ENCODE data around the gene NPTXR.

DNA sequence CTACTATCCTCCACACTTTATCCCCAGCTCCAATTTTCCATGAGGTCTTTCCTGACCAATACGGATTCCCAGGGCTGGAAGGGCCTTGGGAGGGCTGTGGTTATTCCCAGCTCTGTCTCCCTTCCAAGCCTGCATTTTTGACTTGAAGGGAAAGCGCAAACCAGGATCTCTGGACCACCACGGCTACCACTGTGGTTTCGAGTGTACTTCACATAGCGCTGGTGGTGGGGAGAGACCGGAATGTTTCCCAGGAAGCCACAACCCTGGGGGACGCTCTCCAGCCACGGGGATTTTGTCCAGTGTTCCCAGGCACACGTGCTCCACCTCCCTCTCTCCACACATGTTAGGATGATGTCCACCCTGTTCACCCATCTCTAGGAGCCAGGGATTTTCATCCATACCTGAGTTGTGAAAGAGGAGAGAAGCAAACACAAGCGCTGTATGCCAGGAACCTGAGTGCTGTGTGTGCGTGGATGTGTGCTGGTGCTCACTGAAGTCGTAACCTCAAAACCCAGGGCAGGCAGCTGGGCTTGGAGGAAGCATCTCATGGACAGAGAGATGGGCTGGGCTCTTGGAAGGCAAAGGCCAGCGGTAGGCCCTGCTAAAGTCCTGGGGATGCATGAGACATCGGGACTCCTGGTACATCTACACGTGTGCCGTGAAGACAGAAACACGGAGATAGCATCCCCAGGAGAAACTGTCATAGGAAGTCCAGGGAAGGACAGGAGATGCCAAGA is 1.3 kb upstream of the NPTXR start:
- TF ChIP-seq, protein P1, sequence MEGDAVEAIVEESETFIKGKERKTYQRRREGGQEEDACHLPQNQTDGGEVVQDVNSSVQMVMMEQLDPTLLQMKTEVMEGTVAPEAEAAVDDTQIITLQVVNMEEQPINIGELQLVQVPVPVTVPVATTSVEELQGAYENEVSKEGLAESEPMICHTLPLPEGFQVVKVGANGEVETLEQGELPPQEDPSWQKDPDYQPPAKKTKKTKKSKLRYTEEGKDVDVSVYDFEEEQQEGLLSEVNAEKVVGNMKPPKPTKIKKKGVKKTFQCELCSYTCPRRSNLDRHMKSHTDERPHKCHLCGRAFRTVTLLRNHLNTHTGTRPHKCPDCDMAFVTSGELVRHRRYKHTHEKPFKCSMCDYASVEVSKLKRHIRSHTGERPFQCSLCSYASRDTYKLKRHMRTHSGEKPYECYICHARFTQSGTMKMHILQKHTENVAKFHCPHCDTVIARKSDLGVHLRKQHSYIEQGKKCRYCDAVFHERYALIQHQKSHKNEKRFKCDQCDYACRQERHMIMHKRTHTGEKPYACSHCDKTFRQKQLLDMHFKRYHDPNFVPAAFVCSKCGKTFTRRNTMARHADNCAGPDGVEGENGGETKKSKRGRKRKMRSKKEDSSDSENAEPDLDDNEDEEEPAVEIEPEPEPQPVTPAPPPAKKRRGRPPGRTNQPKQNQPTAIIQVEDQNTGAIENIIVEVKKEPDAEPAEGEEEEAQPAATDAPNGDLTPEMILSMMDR (conservative IDR thresholded peaks at IDR 0.05; ENCODE audit: low read depth, low read length) = no peak
- TF ChIP-seq EZH2 (IDR thresholded peaks at IDR 0.05; ENCODE audit: borderline replicate concordance, low read depth, low read length, poor library complexity, severe bottlenecking) = no peak
